HG03159 (cell line): ENCODE results near the gene ENSA.
A peak's percentile ranks its signal among the peaks of the same experiment; 100 is the strongest.
"Not testable (repeated sequence)": the region's sequence is repeated elsewhere in the genome, so short reads cannot be mapped to it uniquely, and the experiment has no call there.

Source experiments
- ATAC-seq: cut with Tn5 transposase; IDR thresholded peaks from one replicate; pipeline ENCODE4 v1.9.1; 2021; ENCODE audit warnings: mild to moderate bottlenecking, moderate library complexity; ENCODE audit not compliant: unreplicated experiment

ENSA gene

GRCh38 chr1:150629115-150629928 lies at the start of gene ENSA:
ENSA (minus strand) TSS chr1:150629612; CDS start chr1:150629470, 142 bp downstream.
- ATAC-seq, result peak; percentile 91

GRCh38 chr1:150678988-150679387 lies 49.6 kb upstream of the ENSA start:
- ATAC-seq, result no peak

- ATAC-seq, result no peak
Observed at GRCh38 chr1:150674881-150675280, 45.5 kb upstream of the ENSA start.

GRCh38 chr1:150663321-150663720 lies 33.9 kb upstream of the ENSA start:
- ATAC-seq, result no peak

- no peak for ATAC-seq
Observed at GRCh38 chr1:150662811-150663210, 33.4 kb upstream of the ENSA start.

GRCh38 chr1:150661156-150661555 lies 31.7 kb upstream of the ENSA start:
- ATAC-seq, result no peak

- no peak for ATAC-seq
Observed at GRCh38 chr1:150660584-150660983, 31.2 kb upstream of the ENSA start.

GRCh38 chr1:150657064-150657463 lies 27.7 kb upstream of the ENSA start:
- not testable (repeated sequence) for ATAC-seq

GRCh38 chr1:150654635-150655034 lies 25.2 kb upstream of the ENSA start:
- not testable (repeated sequence) for ATAC-seq

GRCh38 chr1:150650193-150650592 lies 20.8 kb upstream of the ENSA start:
- ATAC-seq, result no peak

- no peak for ATAC-seq
Observed at GRCh38 chr1:150649441-150650075, 20.1 kb upstream of the ENSA start.

- ATAC-seq, result no peak
Observed at GRCh38 chr1:150642296-150642695, 12.9 kb upstream of the ENSA start.

GRCh38 chr1:150641126-150641815 lies 11.9 kb upstream of the ENSA start:
- not testable (repeated sequence) for ATAC-seq

GRCh38 chr1:150638430-150638829 lies 9.0 kb upstream of the ENSA start:
- ATAC-seq, result not testable (repeated sequence)

- not testable (repeated sequence) for ATAC-seq
Observed at GRCh38 chr1:150634839-150635622, 5.6 kb upstream of the ENSA start.

- no peak for ATAC-seq
Observed at GRCh38 chr1:150628766-150629114, 672 bp downstream of the ENSA start.

- no peak for ATAC-seq
Observed at GRCh38 chr1:150627826-150628410, 1.5 kb downstream of the ENSA start.

- ATAC-seq, result no peak
Observed at GRCh38 chr1:150626150-150626549, 3.3 kb downstream of the ENSA start.

GRCh38 chr1:150624546-150624945 lies 4.9 kb downstream of the ENSA start:
- not testable (repeated sequence) for ATAC-seq

GRCh38 chr1:150624134-150624533 lies 5.3 kb downstream of the ENSA start:
- not testable (repeated sequence) for ATAC-seq
